ENCODE measurements around the gene ZNF649. TPM values are rescaled to one million over a fixed set of nuclear protein-coding genes. Genes with fewer than 3 reads are reported as not detected.

Gene ZNF649
- total RNA-seq, 1 experiment from 2014 or later = 9.7 TPM

GRCh38 chr19:51931921-51932320 is 27.1 kb upstream of the ZNF649 start:
- Histone ChIP-seq H4K20me1 (ENCODE audit: low read length) (no peaks in the 10 kb centered on the region), H2AFZ (ENCODE audit: low read length) (no peak overlapping the region), H3K27me3 (ENCODE audit: low read length) (no peaks in the 10 kb centered on the region), H3K36me3 (ENCODE audit: low read depth, low read length) (peaks cover 80% of the 10 kb centered on the region), H3F3A (ENCODE audit: low read length, unreplicated experiment) (no peaks in the 10 kb centered on the region), H3K9me3 (ENCODE audit: low read length) (peaks cover 65% of the 10 kb centered on the region), H3K79me2 (ENCODE audit: low read length) (peaks cover 13% of the 10 kb centered on the region), H3K9ac (ENCODE audit: low read length) (no peak overlapping the region), H3K4me2 (ENCODE audit: low read length) (no peak overlapping the region), H3K27ac (ENCODE audit: low read length) (no peak overlapping the region), H3K9me2 (replicated peaks; ENCODE audit: low read length) (no peaks in the 10 kb centered on the region), H3K4me1 (ENCODE audit: insufficient read depth, low read length) (peaks cover 6% of the 10 kb centered on the region; the same call in 1 of the 2 replicates), H3K4me3 (ENCODE audit: low read length) (no peak overlapping the region)
- ChIA-PET POLR2A (ENCODE audit: unreplicated experiment) (no interaction called here), CTCF (no interaction called here)
- intact Hi-C loops (cut with micrococcal nuclease) = no loop called here
- no peak for ATAC-seq
- BruUV-seq (replicated peaks) = no TSS peak
- no peak for DNase-seq
- TF ChIP-seq EZH2 (IDR thresholded peaks at IDR 0.05; ENCODE audit: low read length, unreplicated experiment) (no peak), CTCF (conservative IDR thresholded peaks at IDR 0.05; ENCODE audit: low read depth, low read length) (no peak), EZH2phosphoT487 (IDR thresholded peaks at IDR 0.05; ENCODE audit: borderline replicate concordance, low read length) (no peak)

- DNase-seq (no peak), ATAC-seq (no peak)
- peaks cover 13% of the 10 kb centered on the region for H3K79me2 ChIP-seq (ENCODE audit: low read length)
- TSS peak; percentile 42 for BruUV-seq (replicated peaks)
- H3K9me3 ChIP-seq (ENCODE audit: low read length) = peaks cover 54% of the 10 kb centered on the region
- H4K20me1 ChIP-seq (ENCODE audit: low read length) = no peaks in the 10 kb centered on the region
- no peaks in the 10 kb centered on the region for H3K27me3 ChIP-seq (ENCODE audit: low read length)
- TF ChIP-seq EZH2phosphoT487 (IDR thresholded peaks at IDR 0.05; ENCODE audit: borderline replicate concordance, low read length) (no peak), CTCF (conservative IDR thresholded peaks at IDR 0.05; ENCODE audit: low read depth, low read length) (no peak), EZH2 (IDR thresholded peaks at IDR 0.05; ENCODE audit: low read length, unreplicated experiment) (no peak)
- peaks cover 41% of the 10 kb centered on the region for H3K36me3 ChIP-seq (ENCODE audit: low read depth, low read length)
- H3K9ac ChIP-seq (ENCODE audit: low read length) = peak overlapping the region; percentile 78
- intact Hi-C loops (cut with micrococcal nuclease) = loop anchor here (1.0 to 10.0 kb wide), 3 partner anchors 23 to 117 kb away; partner anchors contain the start of genes ZNF350, ZNF432 and ZNF649
- peaks cover 6% of the 10 kb centered on the region; the same call in 1 of the 2 replicates for H3K4me1 ChIP-seq (ENCODE audit: insufficient read depth, low read length)
- H2AFZ ChIP-seq (ENCODE audit: low read length) = peak overlapping the region; percentile 99
- CTCF ChIA-PET = no interaction called here
- H3F3A ChIP-seq (ENCODE audit: low read length, unreplicated experiment) = no peaks in the 10 kb centered on the region
- H3K4me3 ChIP-seq (ENCODE audit: low read length) = peak overlapping the region; percentile 84
- POLR2A ChIA-PET (ENCODE audit: unreplicated experiment) = no interaction called here
- H3K9me2 ChIP-seq (replicated peaks; ENCODE audit: low read length) = no peaks in the 10 kb centered on the region
- H3K4me2 ChIP-seq (ENCODE audit: low read length) = peak overlapping the region; percentile 86
- H3K27ac ChIP-seq (ENCODE audit: low read length) = no peak overlapping the region
Measured at GRCh38 chr19:51927859-51928258, 23.0 kb upstream of the ZNF649 start.

Measured in PC-3 (cell line).